OCI-LY3 (cell line): ENCODE results near the gene NCR3LG1.

Experiments used
- CTCF ChIP-seq: fragments of 200-600, 300-600 bp; sonication (generic); IDR thresholded peaks from 2 replicates; pipeline ENCODE4 v1.5.1; 2014; ENCODE audit warnings: antibody characterized with exemption, low read length, low read depth
- EZH2phosphoT487 ChIP-seq: fragments of 200-600 bp; shearing (Covaris generic); IDR thresholded peaks from 2 replicates; pipeline ENCODE4 v1.6.1; 2018; ENCODE audit warnings: antibody characterized with exemption, mixed run types, low read depth

DNA sequence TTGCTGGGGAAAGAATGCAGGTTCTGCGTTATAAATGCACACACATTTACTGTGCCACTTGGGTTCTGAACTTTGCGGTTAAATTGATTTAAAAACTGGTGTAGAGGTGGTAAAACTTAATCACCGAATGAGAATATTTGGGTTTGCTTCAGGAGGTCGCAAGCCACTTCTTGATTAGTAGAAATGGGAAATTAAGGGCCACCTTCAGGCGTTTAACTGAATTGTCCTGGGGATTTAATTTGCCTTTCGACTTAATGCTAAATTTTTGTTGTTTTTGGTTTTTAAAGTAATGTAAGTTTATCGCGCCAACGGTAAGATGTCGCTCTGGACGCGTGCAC, 459 bp upstream of the NCR3LG1 start:
- TF ChIP-seq CTCF: no peak
- no peak for TF ChIP-seq EZH2phosphoT487
